Epithelial cell of esophagus (primary cell): ENCODE results near the gene OTULINL.

Experiments used
- DNase-seq: peaks from one replicate; pipeline ENCODE4 v3.0.0; 2010; ENCODE audit warnings: low read depth
- H3K4me3 ChIP-seq: 2 replicates; pipeline ENCODE4 v1.5.1; 2011; ENCODE audit warnings: mild to moderate bottlenecking, low read length, control low read depth
- TF ChIP-seq, protein P1 (sequence below): IDR thresholded peaks from 2 replicates; pipeline ENCODE4 v1.5.1; 2011; ENCODE audit warnings: low read depth, mild to moderate bottlenecking, low read length, control low read depth, inconsistent platforms; ENCODE audit not compliant: insufficient read depth; ENCODE audit errors: missing control alignments

OTULINL gene

DNA sequence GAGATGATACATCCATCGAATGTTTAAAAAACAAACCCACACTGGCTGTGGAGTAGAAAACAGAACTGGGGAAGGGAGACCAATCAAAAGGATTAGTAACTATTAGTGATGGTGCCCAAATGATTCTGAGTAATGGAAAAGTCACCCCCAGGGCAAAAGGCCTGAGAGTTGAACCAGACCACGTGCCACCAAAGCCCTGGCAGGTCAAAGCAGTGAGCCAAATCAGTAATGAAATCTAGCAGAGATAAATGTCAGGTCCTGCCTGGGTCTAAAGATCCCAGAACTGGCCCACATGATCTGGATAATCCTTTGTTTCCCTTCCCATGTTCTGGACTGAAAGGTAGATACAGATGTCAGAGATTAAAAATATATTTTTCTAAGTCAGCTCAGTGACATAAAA is 9.4 kb downstream of the OTULINL start:
- TF ChIP-seq, protein P1, sequence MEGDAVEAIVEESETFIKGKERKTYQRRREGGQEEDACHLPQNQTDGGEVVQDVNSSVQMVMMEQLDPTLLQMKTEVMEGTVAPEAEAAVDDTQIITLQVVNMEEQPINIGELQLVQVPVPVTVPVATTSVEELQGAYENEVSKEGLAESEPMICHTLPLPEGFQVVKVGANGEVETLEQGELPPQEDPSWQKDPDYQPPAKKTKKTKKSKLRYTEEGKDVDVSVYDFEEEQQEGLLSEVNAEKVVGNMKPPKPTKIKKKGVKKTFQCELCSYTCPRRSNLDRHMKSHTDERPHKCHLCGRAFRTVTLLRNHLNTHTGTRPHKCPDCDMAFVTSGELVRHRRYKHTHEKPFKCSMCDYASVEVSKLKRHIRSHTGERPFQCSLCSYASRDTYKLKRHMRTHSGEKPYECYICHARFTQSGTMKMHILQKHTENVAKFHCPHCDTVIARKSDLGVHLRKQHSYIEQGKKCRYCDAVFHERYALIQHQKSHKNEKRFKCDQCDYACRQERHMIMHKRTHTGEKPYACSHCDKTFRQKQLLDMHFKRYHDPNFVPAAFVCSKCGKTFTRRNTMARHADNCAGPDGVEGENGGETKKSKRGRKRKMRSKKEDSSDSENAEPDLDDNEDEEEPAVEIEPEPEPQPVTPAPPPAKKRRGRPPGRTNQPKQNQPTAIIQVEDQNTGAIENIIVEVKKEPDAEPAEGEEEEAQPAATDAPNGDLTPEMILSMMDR, result no peak
- no peak for DNase-seq

DNA sequence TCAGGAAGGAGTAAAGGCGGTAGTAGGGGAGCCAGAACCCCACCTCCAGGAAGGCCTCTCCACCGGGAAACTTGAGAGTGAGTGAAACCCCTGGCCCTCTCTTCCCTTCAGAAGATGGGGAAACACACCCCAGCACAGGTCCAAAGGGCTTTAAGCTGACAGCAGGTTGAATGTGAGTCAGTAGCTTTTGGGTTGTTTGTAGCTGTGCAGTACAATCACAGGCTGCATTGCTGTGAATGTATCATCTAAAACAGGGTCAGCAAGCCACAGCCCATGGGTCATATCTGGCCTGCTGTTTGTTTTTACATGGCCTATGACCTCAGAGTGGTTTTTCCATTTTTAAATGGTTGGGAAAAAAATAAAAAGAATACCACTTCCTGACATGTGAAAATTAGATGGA is 10.0 kb downstream of the OTULINL start:
- TF ChIP-seq, protein P1, result no peak
- no peak for DNase-seq
- no peak overlapping the region for H3K4me3 ChIP-seq

More for the DNA sequence above, 9.4 kb downstream of the OTULINL start:
- H3K4me3 ChIP-seq, result no peak overlapping the region

DNA sequence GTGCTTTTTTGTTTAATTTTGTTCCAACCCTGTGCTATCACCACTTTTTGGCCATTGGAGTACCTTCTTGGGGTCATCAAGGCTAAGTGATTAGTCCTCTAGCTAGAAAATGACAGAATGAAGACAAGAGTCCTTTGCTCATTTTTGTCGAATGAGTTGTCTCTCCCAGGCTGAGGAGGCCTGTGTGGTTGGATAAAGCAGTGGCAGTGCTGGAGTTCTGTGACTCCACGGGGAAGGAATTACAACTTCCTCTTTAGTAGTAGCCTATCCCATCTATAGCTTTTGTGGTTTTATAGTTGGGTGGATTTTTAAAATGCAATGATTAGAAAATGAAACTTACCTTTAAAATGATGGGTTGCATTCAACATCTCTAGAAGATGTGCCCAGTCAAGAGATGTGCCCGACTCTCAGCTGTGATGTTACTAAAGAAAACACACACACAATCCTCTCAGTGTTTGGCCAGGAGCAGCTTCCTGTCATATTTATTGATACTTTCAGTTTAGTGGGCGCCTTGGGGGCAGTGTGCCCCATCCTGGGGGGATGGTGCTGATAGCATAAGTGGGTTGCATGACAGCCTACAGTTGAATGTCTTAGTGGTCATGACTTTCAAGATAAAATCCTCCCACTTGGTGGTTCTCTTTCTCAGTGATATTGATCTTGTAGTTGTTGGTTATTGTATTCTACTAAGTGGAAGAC is 11.9 kb downstream of the OTULINL start:
- no peak overlapping the region for H3K4me3 ChIP-seq
- TF ChIP-seq, protein P1, result no peak
- DNase-seq, result no peak

DNA sequence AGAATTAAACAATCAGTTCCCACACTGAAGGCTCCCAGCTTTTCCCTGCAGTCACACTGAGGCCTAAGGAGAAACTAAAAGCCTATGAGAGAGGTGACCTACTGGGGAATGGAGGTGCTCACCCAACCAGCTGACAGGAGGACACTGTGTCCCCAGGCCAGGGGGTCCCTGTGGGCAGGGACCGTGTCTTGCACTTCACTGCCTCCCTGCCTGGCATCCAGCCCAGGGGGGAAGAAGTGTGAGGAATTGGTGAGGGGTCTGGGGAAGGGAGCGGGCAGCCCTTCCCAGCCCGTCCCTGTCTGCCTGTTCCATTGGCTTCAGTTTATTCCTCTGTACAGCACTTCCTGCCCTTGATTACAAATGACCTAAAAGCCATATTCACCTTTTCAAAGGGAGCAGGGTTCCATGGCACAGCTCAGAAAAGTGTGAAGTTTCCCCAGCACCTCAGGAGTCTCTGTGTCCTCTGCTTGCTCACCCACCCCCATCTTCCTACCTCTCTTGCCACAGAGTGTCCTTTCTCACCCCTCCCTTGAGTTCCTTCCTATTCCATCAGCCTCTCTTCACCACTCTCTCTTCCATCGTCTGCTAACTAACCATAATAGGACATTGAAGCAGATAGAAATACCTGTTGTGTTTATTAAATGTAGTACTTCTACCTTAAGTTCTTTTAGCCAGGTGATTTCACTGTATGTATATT is 12.9 kb downstream of the OTULINL start:
- H3K4me3 ChIP-seq, result no peak overlapping the region
- TF ChIP-seq, protein P1, result no peak
- no peak for DNase-seq

DNA sequence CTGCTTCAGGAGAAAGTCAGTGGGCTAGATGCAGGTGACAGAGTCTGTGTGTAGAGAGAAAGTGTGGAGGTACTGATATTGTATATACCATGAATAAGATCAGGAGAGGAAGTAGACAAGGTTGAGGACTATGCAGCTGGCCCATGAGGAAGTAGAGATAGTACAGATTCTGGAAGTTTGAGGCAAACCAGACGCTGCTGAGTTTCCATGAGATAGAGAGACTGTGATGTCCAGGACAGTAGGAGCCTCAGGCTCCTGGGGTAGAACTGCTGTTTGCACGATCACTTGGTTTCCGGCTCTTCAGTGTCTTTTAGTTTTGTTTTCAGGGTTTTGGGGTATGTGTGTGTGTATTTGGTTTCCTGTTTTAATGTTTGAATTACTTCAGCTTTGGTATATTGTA is 13.6 kb downstream of the OTULINL start:
- TF ChIP-seq, protein P1, result no peak
- no peak for DNase-seq
- H3K4me3 ChIP-seq, result no peak overlapping the region

DNA sequence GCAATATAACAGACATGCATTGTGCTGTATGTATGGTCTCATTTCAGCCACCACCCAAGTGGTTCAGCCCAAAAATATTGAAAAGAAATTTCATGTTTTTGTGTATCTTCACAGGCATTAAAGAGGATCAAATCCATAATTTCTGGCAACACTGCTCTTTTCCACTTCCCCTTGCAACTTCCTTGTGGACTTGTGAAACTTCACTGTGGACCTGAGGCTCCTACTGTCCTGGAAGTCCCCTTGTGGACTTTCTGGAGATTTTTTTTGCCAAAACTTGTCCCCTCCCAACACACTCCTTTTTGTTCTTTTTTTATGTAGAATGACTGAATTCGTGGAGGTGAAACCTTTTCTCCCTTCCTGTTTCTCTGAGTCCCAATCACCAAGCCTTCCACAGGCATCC is 14.3 kb downstream of the OTULINL start:
- TF ChIP-seq, protein P1, result no peak
- DNase-seq, result no peak

More for the DNA sequence above, 14.3 kb downstream of the OTULINL start:
- no peak overlapping the region for H3K4me3 ChIP-seq
